HG03520 (cell line): ENCODE measurements around the gene CLASP2.
A peak's percentile ranks its signal among the peaks of the same experiment; 100 is the strongest.
"Not testable (repeated sequence)": the region's sequence is repeated elsewhere in the genome, so short reads cannot be mapped to it uniquely, and the experiment has no call there.

Source experiments
- ATAC-seq: cut with Tn5 transposase; IDR thresholded peaks from one replicate; pipeline ENCODE4 v1.9.1; 2021; ENCODE audit warnings: mild to moderate bottlenecking, moderate library complexity; ENCODE audit not compliant: unreplicated experiment

CLASP2 gene

GRCh38 chr3:33717866-33718594 is at the start of gene CLASP2:
CLASP2 (minus strand) TSS chr3:33718254; CDS start chr3:33718002, 252 bp downstream.
- ATAC-seq, result peak; percentile 93

DNA sequence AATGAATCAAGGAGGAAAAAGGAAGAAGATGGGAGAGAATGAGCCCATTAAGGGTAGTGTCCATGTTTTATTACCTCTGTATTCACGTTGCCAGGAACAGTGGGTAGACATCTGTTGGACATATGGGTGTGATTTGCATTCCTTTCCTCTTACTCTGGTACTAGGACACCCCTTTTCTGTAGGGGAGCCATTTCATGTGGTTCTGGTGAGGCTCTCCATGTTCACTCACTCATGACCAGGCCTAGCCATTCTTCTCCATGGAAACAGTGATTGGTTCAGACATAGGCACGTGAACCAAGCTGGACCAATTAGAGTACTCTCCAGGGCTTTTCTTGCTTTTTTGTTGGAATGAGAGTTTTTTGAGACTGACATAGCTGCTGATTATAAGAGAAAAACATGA is 40.8 kb upstream of the CLASP2 start:
- ATAC-seq, result no peak

DNA sequence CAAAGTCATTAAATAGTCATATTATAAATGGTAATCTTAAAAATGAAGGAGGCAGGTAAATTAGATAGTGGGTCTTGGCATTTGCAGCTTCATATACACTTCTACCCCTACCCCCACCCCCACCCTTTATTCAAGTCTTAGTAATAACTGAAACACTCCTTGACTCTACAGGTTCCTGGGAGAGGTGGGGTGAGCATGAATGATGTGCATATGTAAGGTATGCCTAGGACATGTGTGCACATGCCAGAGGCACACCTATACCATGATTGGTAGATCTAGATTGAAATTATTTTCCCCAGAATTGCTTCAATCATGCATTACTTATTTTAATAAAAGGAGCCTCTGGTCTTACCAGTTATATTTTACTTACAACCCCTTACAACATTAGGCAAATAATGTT is 40.2 kb upstream of the CLASP2 start:
- ATAC-seq, result no peak

DNA sequence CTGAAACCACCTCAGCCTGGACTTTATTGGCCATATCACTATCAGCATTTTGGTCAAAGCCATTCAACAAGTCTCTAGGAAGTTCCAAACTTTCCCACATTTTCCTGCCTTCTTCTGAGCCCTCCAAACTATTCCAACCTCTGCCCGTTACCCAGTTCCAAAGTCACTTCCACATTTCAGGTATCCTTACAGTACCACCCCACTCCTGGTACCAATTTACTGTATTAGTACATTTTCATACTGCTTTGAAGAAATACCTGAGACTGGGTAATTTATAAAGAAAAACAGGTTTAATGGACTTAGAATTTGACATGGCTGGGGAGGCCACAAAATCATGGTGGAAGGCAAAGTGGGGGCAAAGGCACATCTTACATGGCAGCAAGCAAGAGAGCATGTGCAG is 36.3 kb upstream of the CLASP2 start:
- ATAC-seq, result not testable (repeated sequence)

DNA sequence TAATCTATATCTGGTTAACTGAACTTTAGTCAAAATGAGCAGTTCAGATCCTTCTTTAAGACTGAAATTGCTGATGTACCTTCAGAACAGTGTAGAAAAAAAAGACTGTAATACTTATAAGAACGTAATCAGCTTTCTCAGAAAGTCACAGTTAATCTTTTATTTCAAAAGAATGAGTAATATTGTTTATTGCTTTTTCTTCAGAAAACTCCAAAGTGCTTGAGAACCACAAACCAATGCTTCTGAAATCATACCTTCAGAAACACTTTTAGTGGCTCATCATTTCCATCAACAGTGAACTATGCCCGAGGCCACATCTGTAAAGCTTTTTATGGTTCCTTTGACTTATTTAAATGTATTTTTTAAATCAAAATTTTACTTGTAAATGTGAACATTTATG is 33.3 kb upstream of the CLASP2 start:
- no peak for ATAC-seq

DNA sequence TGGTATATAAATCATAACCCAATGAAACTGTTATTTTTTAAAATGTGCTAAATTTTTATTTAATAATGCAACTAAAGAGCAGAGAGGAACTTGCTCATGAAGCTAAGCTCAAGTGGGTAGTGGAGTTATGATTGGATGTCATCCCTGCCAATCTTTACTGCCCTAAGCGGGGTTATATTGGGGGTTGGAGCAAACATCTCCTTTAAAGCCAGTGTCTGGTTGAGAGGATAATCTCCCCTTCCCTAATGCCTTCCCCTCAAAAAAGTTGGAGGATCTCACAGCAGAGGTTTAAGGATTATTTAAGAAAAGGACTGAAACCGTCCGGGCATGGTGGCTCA is 32.1 kb upstream of the CLASP2 start:
- ATAC-seq, result no peak

DNA sequence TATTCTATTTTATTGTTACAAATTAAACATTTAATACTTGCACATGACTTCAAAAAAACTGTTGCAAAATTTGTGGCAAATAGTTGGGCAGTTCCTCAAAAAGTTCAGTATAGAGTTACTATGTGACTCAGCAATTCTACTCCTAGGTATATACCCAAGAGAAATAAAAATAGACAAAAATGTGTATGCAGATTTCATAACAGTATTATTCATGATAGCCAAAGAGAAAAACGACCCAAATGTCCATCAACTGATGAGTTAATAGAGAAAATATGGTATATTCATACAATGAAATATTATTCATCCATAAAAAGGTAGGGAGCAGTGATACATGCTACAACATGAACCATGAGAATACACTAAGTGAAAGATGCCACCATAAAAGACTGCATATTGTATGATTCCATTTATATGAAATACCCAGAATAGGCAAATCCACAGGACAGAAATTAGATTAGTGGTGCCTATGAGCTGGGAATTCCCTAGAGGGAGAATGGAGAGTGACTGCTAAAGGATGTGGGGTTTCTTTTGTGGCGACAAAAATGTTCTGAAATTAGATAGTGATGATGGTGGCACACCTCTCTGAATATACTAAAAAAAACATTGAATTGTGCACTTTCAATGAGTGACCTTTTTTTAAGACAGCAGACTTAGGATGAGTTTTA is 31.6 kb upstream of the CLASP2 start:
- no peak for ATAC-seq

DNA sequence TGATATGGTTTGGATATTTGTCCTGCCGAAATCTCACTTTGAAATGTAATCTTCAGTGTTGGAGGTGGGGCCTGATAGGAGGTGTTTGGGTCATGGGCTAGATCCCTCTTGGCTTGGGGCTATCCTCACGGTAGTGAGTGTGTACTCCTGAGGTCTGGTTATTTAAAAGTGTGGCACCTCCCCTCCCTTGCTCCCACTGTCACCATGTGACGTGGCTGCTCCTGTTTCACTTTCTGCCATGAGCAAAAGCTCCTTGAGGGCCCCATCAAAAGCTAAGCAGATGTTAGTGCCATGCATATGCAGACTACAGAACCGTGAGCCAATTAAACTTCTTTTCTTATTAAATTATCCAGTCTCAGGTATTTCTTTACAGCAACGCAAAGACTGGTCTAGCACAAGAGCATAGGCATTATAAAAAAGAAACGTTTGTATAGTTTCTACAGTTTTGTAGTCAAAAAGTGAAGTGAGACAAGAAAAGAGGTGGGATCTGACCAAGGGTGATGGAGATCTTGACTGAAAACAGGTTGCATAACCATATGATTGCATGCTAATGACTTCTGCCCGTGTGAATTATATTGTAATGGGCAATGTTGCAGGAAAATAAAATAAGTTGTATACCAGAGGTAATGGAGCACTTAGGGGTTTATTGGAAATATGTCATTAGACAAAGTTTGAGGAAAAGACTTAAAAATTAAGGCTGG is 28.5 kb upstream of the CLASP2 start:
- ATAC-seq, result peak; percentile 50

DNA sequence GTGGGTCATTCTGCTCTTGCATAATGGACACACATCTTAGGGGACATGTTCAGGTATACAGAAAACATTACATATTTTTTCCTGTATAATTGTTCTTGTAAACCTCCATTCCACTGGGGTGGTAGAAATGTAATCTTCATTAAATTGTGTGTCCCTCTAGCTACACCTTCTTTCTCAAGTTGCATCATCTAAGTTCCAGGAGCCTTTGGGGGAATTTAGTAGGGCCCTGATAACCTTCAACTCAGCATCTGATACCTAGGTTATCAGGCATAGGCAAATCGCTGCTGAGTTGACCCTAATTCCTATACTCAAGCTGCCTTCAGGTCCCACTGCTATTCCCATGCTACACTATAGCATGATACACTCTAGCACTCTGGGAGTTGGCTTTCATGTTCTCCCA is 19.1 kb upstream of the CLASP2 start:
- no peak for ATAC-seq

GRCh38 chr3:33732394-33732793 is 14.3 kb upstream of the CLASP2 start:
- ATAC-seq, result no peak

DNA sequence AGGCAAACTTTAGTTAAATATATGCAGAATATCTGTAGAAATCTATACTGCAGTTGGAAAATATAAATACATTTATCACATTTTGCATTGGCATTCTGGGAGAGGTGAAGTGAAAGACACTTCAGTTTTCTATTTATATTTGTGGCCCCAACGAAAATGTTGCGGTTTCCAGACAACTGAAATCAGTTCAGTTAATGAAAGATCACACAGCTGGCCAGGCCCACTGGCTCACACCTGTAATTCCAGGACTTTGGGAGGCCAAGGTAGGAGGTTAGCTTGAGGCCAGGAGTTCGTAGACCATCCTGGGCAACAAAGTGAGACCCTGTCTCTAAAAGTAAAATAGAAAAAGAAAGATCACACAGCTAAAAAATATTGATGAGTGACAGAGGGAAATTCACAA is 11.9 kb upstream of the CLASP2 start:
- ATAC-seq, result peak; percentile 69

DNA sequence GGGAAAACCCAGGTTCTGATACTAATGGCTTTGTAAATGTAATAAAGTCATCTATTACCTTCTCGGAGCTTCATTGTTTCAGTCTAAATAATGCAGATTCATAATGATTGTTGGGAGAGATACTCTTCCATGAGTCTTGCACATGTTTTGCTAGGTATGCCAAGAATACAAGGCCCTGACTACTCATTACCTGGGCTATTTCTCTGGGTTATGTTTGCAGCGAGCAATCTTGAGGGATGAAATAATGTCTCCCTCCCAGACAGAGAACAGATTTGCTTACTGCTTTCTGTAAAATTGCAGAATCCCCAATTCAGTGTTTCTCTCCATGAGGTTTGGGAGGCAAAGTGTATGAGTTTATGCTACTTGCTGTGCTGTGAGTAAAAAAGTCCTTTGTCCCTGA is 6.2 kb upstream of the CLASP2 start:
- ATAC-seq, result no peak

GRCh38 chr3:33722626-33723370 is 4.7 kb upstream of the CLASP2 start:
- no peak for ATAC-seq

DNA sequence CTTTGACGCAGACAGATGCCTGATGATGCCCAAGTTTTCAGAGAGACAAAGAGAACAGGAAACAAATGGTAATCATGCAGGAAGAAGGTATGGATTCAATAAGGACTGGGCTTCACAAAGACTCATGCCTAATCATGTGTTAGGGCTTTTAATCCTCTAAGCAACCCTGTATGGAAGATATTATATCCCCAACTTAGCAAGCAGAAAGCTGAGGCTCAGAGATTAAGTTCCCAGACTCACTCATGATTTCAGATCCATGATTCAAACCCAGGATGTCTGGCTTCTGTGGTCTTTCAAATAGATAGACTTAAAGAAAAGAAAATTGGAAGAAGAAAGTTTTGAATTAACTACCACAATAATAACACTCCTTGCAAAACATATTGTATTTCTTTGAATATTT is 4.1 kb upstream of the CLASP2 start:
- no peak for ATAC-seq

DNA sequence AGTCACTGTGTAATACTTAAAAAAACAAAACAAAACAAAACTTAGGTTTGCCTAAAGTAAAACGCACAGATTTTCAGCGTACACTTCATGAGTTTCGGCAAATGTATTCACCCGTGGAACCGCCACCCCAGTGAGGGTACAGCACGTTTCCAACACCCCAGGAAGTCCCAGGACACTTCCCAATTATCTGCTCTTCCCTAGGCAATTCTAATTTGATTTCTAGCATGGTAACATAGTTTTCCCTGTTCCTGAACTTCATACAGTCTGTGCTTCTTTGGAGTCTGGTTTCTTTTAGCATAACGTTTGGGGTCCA is 497 bp upstream of the CLASP2 start:
- ATAC-seq, result no peak

GRCh38 chr3:33717616-33717865 is 513 bp downstream of the CLASP2 start:
- peak; percentile 59 for ATAC-seq

- ATAC-seq, result no peak
Observed at GRCh38 chr3:33716227-33716626, 1.8 kb downstream of the CLASP2 start.

GRCh38 chr3:33711100-33711499 is 7.0 kb downstream of the CLASP2 start:
- ATAC-seq, result no peak

GRCh38 chr3:33706056-33706455 is 12.0 kb downstream of the CLASP2 start:
- ATAC-seq, result no peak

DNA sequence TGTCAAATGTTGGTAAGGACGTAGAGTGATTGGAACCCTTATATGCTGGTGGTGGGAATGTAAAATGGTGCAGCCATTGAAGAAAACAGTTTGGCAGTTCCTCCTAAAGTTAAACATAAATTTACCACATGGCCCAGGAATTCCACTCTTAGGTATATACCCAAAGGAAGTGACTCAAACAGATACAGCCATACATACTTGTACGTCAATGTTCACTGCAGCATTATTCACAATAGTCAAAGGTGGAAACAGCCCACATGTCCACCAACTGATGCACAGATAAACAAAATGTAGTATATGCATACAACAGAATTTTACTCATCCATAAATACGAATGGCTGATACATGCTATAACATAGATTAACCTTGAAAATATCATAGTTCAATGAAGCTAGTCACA is 13.2 kb downstream of the CLASP2 start:
- no peak for ATAC-seq

DNA sequence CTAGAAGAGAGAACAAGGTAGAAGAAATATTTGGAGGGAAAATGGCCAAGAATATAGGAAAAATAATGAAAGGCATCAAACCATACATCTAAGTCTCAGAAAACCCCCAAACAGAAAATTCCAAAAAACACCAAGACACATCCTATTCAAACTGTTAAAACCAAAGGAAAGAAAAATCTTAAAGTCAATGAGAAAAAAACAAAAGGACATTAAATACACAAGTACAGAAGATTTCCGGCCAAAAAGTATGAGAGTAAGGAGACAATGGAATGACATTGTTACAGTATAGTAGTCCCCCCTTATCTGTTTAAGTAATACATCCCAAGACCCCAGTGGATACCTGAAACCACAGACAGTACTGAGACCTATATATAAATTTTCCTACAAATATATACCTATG is 18.8 kb downstream of the CLASP2 start:
- ATAC-seq, result no peak

GRCh38 chr3:33694944-33695343 is 23.1 kb downstream of the CLASP2 start:
- ATAC-seq, result no peak
